Liver (tissue), 3 donors: ENCODE measurements around the gene CD274.

Source experiments
- CTCF ChIP-seq: fragments of 150-350 bp; IDR thresholded peaks from 2 replicates; pipeline ENCODE4 v1.5.1; 2017; ENCODE audit warnings: improper control_type of control experiment, low read depth, low read length; ENCODE audit not compliant: missing input control
- EGR1 ChIP-seq, 2 donors: IDR thresholded peaks; 2 replicates each; pipeline ENCODE4 v1.6.1; 2016 to 2018; ENCODE audit warnings: antibody characterized with exemption in 2 of 2, low read depth in 2 of 2
- FOXA1 ChIP-seq: IDR thresholded peaks from 2 replicates; pipeline ENCODE4 v1.6.1; 2016; ENCODE audit warnings: antibody characterized with exemption
- GABPA ChIP-seq, 2 donors: IDR thresholded peaks in 1 of 2; conservative IDR thresholded peaks in 1 of 2; 2 replicates each; pipeline ENCODE4 v1.6.1; 2016; ENCODE audit warnings: antibody characterized with exemption in 2 of 2, mild to moderate bottlenecking in 1 of 2, moderate library complexity in 1 of 2
- JUND ChIP-seq, 2 donors: IDR thresholded peaks; 2 replicates each; pipeline ENCODE4 v1.6.1; 2016; ENCODE audit warnings: antibody characterized with exemption in 2 of 2
- MAX ChIP-seq: IDR thresholded peaks from 2 replicates; pipeline ENCODE4 v1.6.1; 2016; ENCODE audit warnings: antibody characterized with exemption
- RAD21 ChIP-seq, 2 donors: IDR thresholded peaks; 2 replicates each; pipeline ENCODE4 v1.6.1; 2016; ENCODE audit warnings: antibody characterized with exemption in 2 of 2, mild to moderate bottlenecking in 2 of 2
- REST ChIP-seq: IDR thresholded peaks from 2 replicates; pipeline ENCODE4 v1.6.1; 2016; ENCODE audit warnings: antibody characterized with exemption, mild to moderate bottlenecking
- RXRA ChIP-seq, 2 donors: IDR thresholded peaks; 2 replicates each; pipeline ENCODE4 v1.6.1; 2017 to 2018; ENCODE audit warnings: antibody characterized with exemption in 2 of 2, mild to moderate bottlenecking in 1 of 2
- TAF1 ChIP-seq: conservative IDR thresholded peaks from 2 replicates; pipeline ENCODE4 v1.6.1; 2016; ENCODE audit warnings: antibody characterized with exemption, mild to moderate bottlenecking
- YY1 ChIP-seq: IDR thresholded peaks from 2 replicates; pipeline ENCODE4 v1.6.1; 2016; ENCODE audit warnings: antibody characterized with exemption, mild to moderate bottlenecking
- ZBTB33 ChIP-seq: IDR thresholded peaks from 2 replicates; pipeline ENCODE4 v1.6.1; 2016; ENCODE audit warnings: antibody characterized with exemption
- donor health status: healthy.
- donor health status: healthy.

- TF ChIP-seq RXRA (IDR thresholded peaks at IDR 0.05): no peak
- TF ChIP-seq CTCF: no peak
- TF ChIP-seq YY1: no peak
- TF ChIP-seq JUND (IDR thresholded peaks at IDR 0.05): no peak
- no peak for TF ChIP-seq REST
- no peak for TF ChIP-seq GABPA (IDR thresholded peaks at IDR 0.05 in 1 of 2, conservative IDR thresholded peaks at IDR 0.05 in 1 of 2)
- no peak for TF ChIP-seq RAD21 (IDR thresholded peaks at IDR 0.05)
- TF ChIP-seq EGR1 (IDR thresholded peaks at IDR 0.05; ENCODE audit: low read depth in 2 of 2): no peak
- no peak for TF ChIP-seq TAF1
- no peak for TF ChIP-seq MAX
- TF ChIP-seq ZBTB33: no peak
- no peak for TF ChIP-seq FOXA1
These were observed 1.9 kb downstream of the CD274 start for GRCh38 chr9:5452286-5452609.
